Lung (tissue), 12 donors: ENCODE data around the gene ZNF569. TPM values are rescaled to one million over a fixed set of nuclear protein-coding genes. Genes with fewer than 3 reads are reported as not detected.
A peak's percentile ranks its signal among the peaks of the same experiment; 100 is the strongest.

Source experiments
- ATAC-seq: fragments of 200-7000 bp; cut with Tn5 transposase; one replicate; pipeline ENCODE4 v1.9.1; 2020; ENCODE audit warnings: moderate number of reproducible peaks; ENCODE audit not compliant: insufficient read depth, low FRiP score
- DNase-seq, 3 donors: peaks; one replicate each; pipeline ENCODE4 v3.0.0-alpha.2; 2013 to 2017
- H3K27ac ChIP-seq, 2 donors: one replicate each; pipeline ENCODE4 v1.5.1; 2013; ENCODE audit warnings: mild to moderate bottlenecking in 2 of 2, moderate library complexity in 2 of 2, control low read depth in 1 of 2, inconsistent platforms in 1 of 2, low read depth in 1 of 2, low read length in 1 of 2
- H3K27me3 ChIP-seq, 3 donors: one replicate each; pipeline ENCODE4 v1.5.1; 2013; ENCODE audit warnings: low read length in 2 of 3; ENCODE audit not compliant: control insufficient read depth in 3 of 3, insufficient read depth in 3 of 3
- H3K36me3 ChIP-seq, 4 donors: one replicate each; pipeline ENCODE4 v1.5.1; 2013; ENCODE audit warnings: low read length in 4 of 4, mild to moderate bottlenecking in 1 of 4, moderate library complexity in 1 of 4; ENCODE audit not compliant: control insufficient read depth in 4 of 4, insufficient read depth in 4 of 4
- H3K4me1 ChIP-seq, 5 donors: one replicate each; pipeline ENCODE4 v1.5.1; 2013; ENCODE audit warnings: low read length in 5 of 5, mild to moderate bottlenecking in 2 of 5, moderate library complexity in 1 of 5; ENCODE audit not compliant: control insufficient read depth in 5 of 5, insufficient read depth in 5 of 5
- H3K4me3 ChIP-seq: one replicate; pipeline ENCODE4 v1.5.1; 2013; ENCODE audit warnings: mild to moderate bottlenecking, control low read depth, moderate library complexity
- H3K9ac ChIP-seq, 2 donors: one replicate each; pipeline ENCODE4 v1.5.1; 2013; ENCODE audit warnings: low read length in 2 of 2, control low read depth in 1 of 2; ENCODE audit not compliant: insufficient read depth in 1 of 2
- H3K9me3 ChIP-seq, 4 donors: one replicate each; pipeline ENCODE4 v1.5.1; 2013; ENCODE audit warnings: low read length in 3 of 4, mild to moderate bottlenecking in 1 of 4, moderate library complexity in 1 of 4; ENCODE audit not compliant: control insufficient read depth in 4 of 4, insufficient read depth in 3 of 4
- WGBS, 2 donors: extraction: QIAGEN DNeasy Blood & Tissue Kit; methylation state at CpG; one replicate each; pipeline ENCODE4 v1.1.7; 2013; 5-methylcytosine and 5-hydroxymethylcytosine counted together
- polyA plus RNA-seq, 2 donors: library from polyadenylated mRNA; stranded (reverse); fragments of 200-250 nt; gene quantifications; one replicate each; pipeline ENCODE4 v1.2.1, GENCODE V29; 2013
- total RNA-seq, 2 donors: library from RNA; depleted of rRNA in 1 of 2; stranded (reverse); fragments of >200 nt in 1 of 2; gene quantifications; one replicate each; pipeline ENCODE4 v1.2.1, GENCODE V29; 2014 to 2021
- TF ChIP-seq, protein P1 (sequence below): IDR thresholded peaks from 2 replicates; pipeline ENCODE4 v1.5.1; 2012; ENCODE audit warnings: mild to moderate bottlenecking; ENCODE audit errors: control extremely low read depth, extremely low read depth
- donor health status: control.
- donor health status: control.
- donor health status: Bipolar disorder and iron deficiency.
- donor health status: healthy.
- donor health status: DM: yes; HTN: yes; CAD: no.

Gene ZNF569
- total and polyA plus RNA-seq, 4 donors = 1.2 to 10.1 (median 2.6) TPM

GRCh38 chr19:37511186-37511585 is 43.9 kb upstream of the ZNF569 start:
- Histone ChIP-seq H3K4me1 (peaks cover 0 to 6% (median 2%) of the 10 kb centered on the region in 5 donors), H3K36me3 (peaks cover 2 to 10% (median 6%) of the 10 kb centered on the region in 4 donors), H3K9me3 (peaks cover 0 to 26% (median 0%) of the 10 kb centered on the region in 4 donors)

DNA sequence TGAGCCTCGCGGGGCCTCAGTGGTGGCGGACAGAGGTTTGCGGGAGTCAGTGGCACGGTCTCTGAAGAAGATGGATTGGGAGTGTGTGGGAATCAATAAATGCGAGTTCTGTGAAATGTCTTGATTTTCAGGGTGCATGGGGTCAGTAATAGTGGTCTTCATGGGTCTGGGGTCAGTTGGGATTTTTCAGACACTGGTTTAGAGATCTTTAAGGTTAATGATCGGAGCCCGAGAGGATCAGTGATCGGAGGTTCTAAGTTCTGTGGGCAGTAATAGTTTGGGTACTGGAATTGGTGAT is 39.9 kb upstream of the ZNF569 start:
- Histone ChIP-seq H3K4me1 (peaks cover 0 to 13% (median 4%) of the 10 kb centered on the region in 5 donors), H3K4me3 (peak overlapping the region; percentile 53), H3K36me3 (peaks cover 0 to 5% (median 1%) of the 10 kb centered on the region in 4 donors), H3K27me3 (no peaks in the 10 kb centered on the region), H3K9ac (peak overlapping the region; percentile 96 to 100), H3K27ac (peak overlapping the region in 1 of 2 donors; percentile 84), H3K9me3 (peaks cover 0 to 31% (median 0%) of the 10 kb centered on the region in 4 donors)
- TF ChIP-seq, protein P1, sequence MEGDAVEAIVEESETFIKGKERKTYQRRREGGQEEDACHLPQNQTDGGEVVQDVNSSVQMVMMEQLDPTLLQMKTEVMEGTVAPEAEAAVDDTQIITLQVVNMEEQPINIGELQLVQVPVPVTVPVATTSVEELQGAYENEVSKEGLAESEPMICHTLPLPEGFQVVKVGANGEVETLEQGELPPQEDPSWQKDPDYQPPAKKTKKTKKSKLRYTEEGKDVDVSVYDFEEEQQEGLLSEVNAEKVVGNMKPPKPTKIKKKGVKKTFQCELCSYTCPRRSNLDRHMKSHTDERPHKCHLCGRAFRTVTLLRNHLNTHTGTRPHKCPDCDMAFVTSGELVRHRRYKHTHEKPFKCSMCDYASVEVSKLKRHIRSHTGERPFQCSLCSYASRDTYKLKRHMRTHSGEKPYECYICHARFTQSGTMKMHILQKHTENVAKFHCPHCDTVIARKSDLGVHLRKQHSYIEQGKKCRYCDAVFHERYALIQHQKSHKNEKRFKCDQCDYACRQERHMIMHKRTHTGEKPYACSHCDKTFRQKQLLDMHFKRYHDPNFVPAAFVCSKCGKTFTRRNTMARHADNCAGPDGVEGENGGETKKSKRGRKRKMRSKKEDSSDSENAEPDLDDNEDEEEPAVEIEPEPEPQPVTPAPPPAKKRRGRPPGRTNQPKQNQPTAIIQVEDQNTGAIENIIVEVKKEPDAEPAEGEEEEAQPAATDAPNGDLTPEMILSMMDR = no peak
- ATAC-seq (no peak), DNase-seq (no peak)
- WGBS, 2 donors = 2 to 5% methylated on average over 9 of the region's 9 CpGs

More at GRCh38 chr19:37511186-37511585, 43.9 kb upstream of the ZNF569 start:
- TF ChIP-seq, protein P1 = no peak
- H3K27ac ChIP-seq = no peak overlapping the region
- no peak overlapping the region for H3K9ac ChIP-seq
- 93 to 95% methylated on average over 3 of the region's 3 CpGs for whole genome bisulfite sequencing, 2 donors
- ATAC-seq (no peak), DNase-seq (no peak)
- no peak overlapping the region for H3K4me3 ChIP-seq
- H3K27me3 ChIP-seq = no peaks in the 10 kb centered on the region

DNA sequence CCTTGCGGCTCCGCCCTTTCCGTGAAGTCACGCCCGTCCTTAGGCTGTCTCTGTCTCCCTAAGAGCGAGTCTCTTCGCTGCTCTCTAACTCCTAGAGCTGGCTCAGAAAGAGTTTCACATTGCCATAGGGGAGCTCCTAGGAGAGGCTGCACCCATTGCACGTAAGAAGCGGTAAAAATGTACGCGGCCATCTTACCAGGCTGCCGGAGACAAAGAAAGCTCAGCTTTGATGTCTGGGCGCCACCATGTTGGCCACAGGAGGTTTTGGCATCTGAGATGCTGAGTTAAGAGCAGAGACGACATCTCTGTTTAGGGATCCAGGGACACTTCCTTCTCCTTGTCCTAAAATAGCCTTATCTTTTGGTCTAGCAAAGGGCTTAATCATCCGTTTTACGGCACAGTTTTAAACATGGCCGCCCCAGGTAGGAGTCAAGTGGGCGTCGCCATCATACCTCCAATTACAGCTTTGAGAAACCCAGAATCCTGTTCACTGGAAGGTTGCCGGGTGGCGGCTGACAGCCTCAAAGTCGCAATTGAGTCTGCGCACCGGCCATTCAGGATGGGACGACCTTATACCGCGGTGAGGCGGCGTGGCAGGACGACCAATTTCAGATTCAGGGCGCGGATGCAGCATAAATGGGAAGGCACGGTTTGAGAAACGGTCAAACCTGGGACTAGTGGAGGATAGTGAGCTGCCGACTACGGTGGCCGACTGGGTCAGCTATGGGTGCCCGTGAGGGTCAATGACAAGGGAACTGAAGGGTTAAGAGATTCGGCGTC is 39.3 kb upstream of the ZNF569 start, which contains the start of gene ZNF793:
Gene ZNF793 (plus strand): TSS at position 553 of the 780 bp plus-strand sequence. CDS start 16,501 bp downstream, outside the sequence.
- H3K9me3 ChIP-seq = peaks cover 0 to 29% (median 0%) of the 10 kb centered on the region in 4 donors
- peak within 1 kb of the TSS; percentile 96 to 100 for H3K9ac ChIP-seq
- TF ChIP-seq, protein P1 = no peak
- DNase-seq (peak; percentile 91 to 92 (median 91)), ATAC-seq (peak; percentile 82)
- 0 to 1% methylated on average over 40 of the region's 40 CpGs for WGBS, 2 donors
- H3K27ac ChIP-seq = peak within 1 kb of the TSS; percentile 84 to 97
- no peaks in the 10 kb centered on the region for H3K27me3 ChIP-seq
- H3K4me3 ChIP-seq = peak within 1 kb of the TSS; percentile 53
- H3K4me1 ChIP-seq = peaks cover 0 to 13% (median 4%) of the 10 kb centered on the region in 5 donors
- H3K36me3 ChIP-seq = peaks cover 0 to 3% (median under 1%) of the 10 kb centered on the region in 4 donors
